GM21390 (cell line): Measurements from ENCODE around the gene FAM171A1.

ENCODE experiments used
- ATAC-seq: cut with Tn5 transposase; IDR thresholded peaks from one replicate; pipeline ENCODE4 v1.9.1; 2021; ENCODE audit not compliant: unreplicated experiment

FAM171A1 gene

DNA sequence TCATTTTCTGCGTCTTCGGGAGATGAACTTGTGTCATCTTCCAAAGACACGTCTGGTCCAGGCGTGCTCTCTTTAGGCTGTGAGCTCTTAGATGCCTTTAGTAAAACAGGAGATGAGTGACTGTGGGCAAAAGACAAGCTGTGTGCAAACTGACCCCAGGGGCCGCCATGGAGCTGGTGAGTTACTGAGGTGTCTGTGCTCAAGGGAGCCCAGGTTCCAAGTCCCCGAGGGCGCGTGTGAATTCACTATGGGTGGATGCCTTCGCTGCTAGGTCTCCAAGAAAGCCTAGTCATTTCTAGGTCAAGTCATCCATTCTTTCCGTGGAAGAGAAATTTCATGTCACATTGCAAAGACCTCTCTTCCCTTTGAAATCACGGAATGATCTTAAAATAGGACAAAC, 118.7 kb downstream of the FAM171A1 start:
- no peak for ATAC-seq

GRCh38 chr10:15251791-15252380, 119.2 kb downstream of the FAM171A1 start:
- no peak for ATAC-seq

DNA sequence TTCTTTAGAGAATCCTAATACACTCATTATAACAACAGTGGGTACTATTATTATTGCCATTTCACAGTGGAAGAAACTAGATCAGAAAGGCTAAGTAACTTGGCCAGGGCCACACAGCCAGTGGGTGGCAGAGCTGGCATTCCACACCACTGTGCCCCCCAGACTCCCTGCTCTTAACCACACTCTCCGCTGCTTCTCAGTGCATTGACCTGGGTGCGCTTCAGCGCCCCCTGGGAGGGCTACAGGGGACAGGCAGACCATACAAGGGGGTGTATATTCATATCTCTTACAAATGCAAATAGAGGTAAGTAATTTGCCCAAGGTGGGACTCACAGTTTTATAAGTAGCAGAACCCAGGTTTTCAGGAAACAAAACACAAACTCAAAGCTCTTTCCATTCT, 125.6 kb downstream of the FAM171A1 start:
- no peak for ATAC-seq

GRCh38 chr10:15244635-15245197, 126.4 kb downstream of the FAM171A1 start:
- ATAC-seq, result no peak

- ATAC-seq, result no peak
These were observed 128.7 kb downstream of the FAM171A1 start for GRCh38 chr10:15242261-15242840.

GRCh38 chr10:15241306-15241705, 129.8 kb downstream of the FAM171A1 start:
- no peak for ATAC-seq

GRCh38 chr10:15238555-15239335, 132.3 kb downstream of the FAM171A1 start:
- ATAC-seq, result no peak

- no peak for ATAC-seq
These were observed 133.7 kb downstream of the FAM171A1 start for GRCh38 chr10:15237351-15237750.

DNA sequence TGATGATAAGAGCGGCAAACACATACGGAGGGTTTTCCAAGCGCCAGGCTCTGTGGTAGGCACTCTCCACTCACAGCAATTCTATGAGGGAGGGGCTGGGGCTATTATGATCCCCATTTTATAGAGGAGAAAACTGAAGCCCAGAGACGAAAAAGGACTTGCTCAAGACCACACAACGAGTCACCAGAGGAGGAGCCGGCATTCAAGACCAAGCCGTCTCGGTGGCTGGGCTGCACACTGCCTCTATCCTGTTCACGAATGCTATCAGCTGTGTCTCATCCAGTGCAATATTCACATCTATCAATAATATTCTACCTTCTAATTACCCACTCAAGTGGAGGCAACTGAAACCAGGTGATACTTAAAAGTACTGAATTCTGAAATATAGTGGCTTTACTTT, 134.7 kb downstream of the FAM171A1 start:
- ATAC-seq, result no peak

- no peak for ATAC-seq
These were observed 138.8 kb downstream of the FAM171A1 start for GRCh38 chr10:15232279-15232678.

- no peak for ATAC-seq
These were observed 139.7 kb downstream of the FAM171A1 start for GRCh38 chr10:15231426-15231825.

GRCh38 chr10:15230257-15230656, 140.8 kb downstream of the FAM171A1 start:
- ATAC-seq, result no peak

GRCh38 chr10:15229268-15229667, 141.8 kb downstream of the FAM171A1 start:
- no peak for ATAC-seq

GRCh38 chr10:15228426-15228825, 142.7 kb downstream of the FAM171A1 start:
- no peak for ATAC-seq

DNA sequence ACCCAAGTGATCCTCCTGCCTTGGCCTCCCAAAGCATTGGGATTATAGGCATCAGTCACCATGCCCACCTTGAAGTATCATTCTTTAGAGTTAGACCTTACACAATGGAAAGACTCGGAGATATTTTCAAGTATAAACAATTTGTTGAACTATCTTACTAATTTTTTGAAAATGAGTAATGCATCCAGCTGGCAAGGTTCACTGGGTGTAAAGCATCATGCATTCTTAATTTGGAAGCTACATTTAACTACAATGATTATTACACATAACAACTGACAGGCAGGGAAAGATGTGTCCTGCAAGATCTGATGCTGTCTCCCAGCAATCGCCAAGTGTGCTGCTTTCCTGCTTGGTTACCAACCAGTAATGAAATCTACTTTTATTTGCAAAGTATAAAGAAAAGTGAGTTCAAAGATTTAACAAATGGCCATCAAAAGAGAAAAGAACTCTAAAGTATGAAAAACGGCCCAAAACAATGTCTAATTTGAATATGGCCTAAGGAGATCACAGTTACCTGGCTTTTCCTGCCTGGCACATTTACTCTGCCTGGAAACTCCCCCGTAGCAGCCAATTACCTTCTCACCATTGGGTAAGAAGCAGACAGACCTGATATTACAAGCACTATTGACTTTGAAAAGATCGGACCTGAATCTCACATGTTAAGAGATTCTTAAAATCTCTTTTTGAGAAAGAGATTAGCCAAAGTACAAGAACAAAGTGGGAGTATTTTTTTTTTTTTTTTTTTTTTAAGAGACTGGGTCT, 143.3 kb downstream of the FAM171A1 start:
- ATAC-seq, result no peak

- no peak for ATAC-seq
These were observed 145.6 kb downstream of the FAM171A1 start for GRCh38 chr10:15225511-15225910.

- ATAC-seq, result no peak
These were observed 146.1 kb downstream of the FAM171A1 start for GRCh38 chr10:15224948-15225347.

GRCh38 chr10:15223174-15223573, 147.9 kb downstream of the FAM171A1 start:
- ATAC-seq, result no peak

GRCh38 chr10:15222511-15222910, 148.6 kb downstream of the FAM171A1 start:
- ATAC-seq, result no peak

GRCh38 chr10:15220445-15220844, 150.6 kb downstream of the FAM171A1 start:
- no peak for ATAC-seq

GRCh38 chr10:15216700-15217099, 154.4 kb downstream of the FAM171A1 start:
- no peak for ATAC-seq
